K562 (cell line): ENCODE results near the gene KLRB1. TPM values are rescaled to one million over a fixed set of nuclear protein-coding genes. Genes with fewer than 3 reads are reported as not detected.

Experiments
- ATAC-seq: fragments of 200-7000 bp; cut with Tn5 transposase; 3 replicates; pipeline ENCODE4 v1.9.1; 2020; ENCODE audit warnings: moderate library complexity
- BruUV-seq: library from RNA; stranded (reverse); fragments of 400-500 nt; replicated peaks from 2 replicates; lab custom pipeline; 2021; lab: Mats Ljungman, UMichigan
- CTCF ChIA-PET: fragments of 300-600 bp; formaldehyde crosslinking; extraction: SDS; loops from one replicate; lab custom pipeline; 2021; ENCODE audit warnings: low intra/inter-chr PET ratio; lab: Yijun Ruan, JAX
- POLR2A ChIA-PET: fragments of 300-600, 350-650 bp; sonication (Branson Sonifier 250); formaldehyde crosslinking; extraction: SDS; loops from one replicate; lab custom pipeline; 2021; ENCODE audit warnings: antibody characterized with exemption, inconsistent platforms; lab: Yijun Ruan, JAX
- DNase-seq, 4 experiments: peaks; one replicate each; pipeline versions ENCODE4 v3.0.0 to v3.0.0-alpha.2; 2011 to 2018; ENCODE audit warnings: low spot score in 3 of 4, mixed read lengths in 3 of 4; ENCODE audit errors: extremely low read depth in 1 of 4
- FAIRE-seq: peaks from 2 replicates; lab custom pipeline; 2011; peaks lifted over from hg19 to GRCh38; lab: Jason Lieb, UNC
- H2AFZ ChIP-seq: 2 replicates; pipeline ENCODE4 v1.6.0; 2011; ENCODE audit warnings: low read depth, low read length, control low read depth, inconsistent platforms
- H3K27ac ChIP-seq: fragments of 200-600 bp; 3 replicates; pipeline ENCODE4 v1.8.0; 2011; ENCODE audit warnings: low read depth, mild to moderate bottlenecking, control low read depth, inconsistent platforms, low read length, moderate library complexity, mixed read lengths; ENCODE audit errors: extremely low read depth
- H3K27me3 ChIP-seq, 2 experiments: fragments of 300-600 bp in 1 of 2; 2 replicates in 1 of 2; 3 replicates in 1 of 2; pipeline versions ENCODE4 v1.6.0 to v1.8.0; 2011; ENCODE audit warnings: inconsistent platforms in 2 of 2, low read length in 2 of 2, mild to moderate bottlenecking in 1 of 2, mixed read lengths in 1 of 2, moderate library complexity in 1 of 2; ENCODE audit not compliant: control insufficient read depth in 2 of 2, insufficient read depth in 2 of 2
- H3K36me3 ChIP-seq: fragments of 300-600 bp; 3 replicates; pipeline ENCODE4 v1.8.0; 2011; ENCODE audit warnings: mild to moderate bottlenecking, low read length, inconsistent platforms; ENCODE audit not compliant: control insufficient read depth, insufficient read depth
- H3K4me1 ChIP-seq, 2 experiments: fragments of 200-600 bp in 1 of 2; replicated peaks in 1 of 2; 2 replicates in 1 of 2; 3 replicates in 1 of 2; pipeline versions ENCODE4 v1.5.1 to v1.8.0; 2011; ENCODE audit warnings: inconsistent platforms in 2 of 2, low read length in 2 of 2, mild to moderate bottlenecking in 1 of 2, mixed read lengths in 1 of 2, moderate library complexity in 1 of 2; ENCODE audit not compliant: control insufficient read depth in 2 of 2, insufficient read depth in 2 of 2
- H3K4me2 ChIP-seq: 2 replicates; pipeline ENCODE4 v1.6.1; 2011; ENCODE audit warnings: low read length, control low read depth, inconsistent platforms, mixed read lengths; ENCODE audit not compliant: insufficient read depth
- H3K4me3 ChIP-seq: fragments of 200-600 bp; sonication (generic), shearing (Covaris generic); 2 replicates; pipeline ENCODE4 v1.5.1; 2016; ENCODE audit warnings: control low read depth, inconsistent platforms
- H3K79me2 ChIP-seq: fragments of 200-600 bp; 3 replicates; pipeline ENCODE4 v1.8.0; 2011; ENCODE audit warnings: low read length, inconsistent platforms; ENCODE audit not compliant: control insufficient read depth, insufficient read depth
- H3K9ac ChIP-seq, 2 experiments: 2 replicates each; pipeline versions ENCODE4 v1.6.0 to v1.6.1; 2011; ENCODE audit warnings: low read depth in 2 of 2, low read length in 2 of 2, control low read depth in 1 of 2, inconsistent platforms in 1 of 2, mild to moderate bottlenecking in 1 of 2, mixed read lengths in 1 of 2; ENCODE audit not compliant: insufficient read depth in 1 of 2
- H3K9me1 ChIP-seq: one replicate; pipeline ENCODE4 v1.6.0; 2011; ENCODE audit warnings: inconsistent platforms, mild to moderate bottlenecking, low read length, moderate library complexity; ENCODE audit not compliant: control insufficient read depth, insufficient read depth
- H3K9me3 ChIP-seq: replicated peaks from 2 replicates; pipeline ENCODE4 v1.5.1; 2011; ENCODE audit warnings: low read depth, low read length, inconsistent platforms; ENCODE audit not compliant: control insufficient read depth, insufficient read depth
- H4K20me1 ChIP-seq: replicated peaks from 2 replicates; pipeline ENCODE4 v1.6.1; 2011; ENCODE audit warnings: low read length, inconsistent platforms, mixed read lengths; ENCODE audit not compliant: control insufficient read depth, insufficient read depth
- ARID1B ChIP-seq: fragments of 450-650 bp; IDR thresholded peaks from 2 replicates; pipeline ENCODE4 v1.6.1; 2016; ENCODE audit warnings: antibody characterized with exemption, mild to moderate bottlenecking, inconsistent platforms
- CBFA2T2 ChIP-seq: fragments of 450-650 bp; conservative IDR thresholded peaks from 2 replicates; pipeline ENCODE4 v1.6.1; 2017; ENCODE audit warnings: mild to moderate bottlenecking
- CBFA2T3 ChIP-seq: fragments of 450-650 bp; IDR thresholded peaks from 2 replicates; pipeline ENCODE4 v1.6.1; 2017
- EP300 ChIP-seq: IDR thresholded peaks from 2 replicates; pipeline ENCODE4 v1.6.1; 2012; ENCODE audit warnings: low read length, improper control_type of control experiment
- FOXA1 ChIP-seq: fragments of 450-650 bp; IDR thresholded peaks from 2 replicates; pipeline ENCODE4 v1.6.1; 2016; ENCODE audit warnings: mild to moderate bottlenecking, borderline replicate concordance
- FOXA3 ChIP-seq, 2 experiments: fragments of 450-650 bp in 1 of 2; sonication (generic) in 1 of 2; formaldehyde crosslinking; IDR thresholded peaks in 1 of 2; conservative IDR thresholded peaks in 1 of 2; 2 replicates each; pipeline versions ENCODE4 v1.4.0 to v1.8.0; 2020 to 2022; ENCODE audit warnings: mild to moderate bottlenecking in 2 of 2, missing genetic modification reagents in 1 of 2
- HSF4 ChIP-seq: fragments of 250-450 bp; sonication (Bioruptor Pico); IDR thresholded peaks from 2 replicates; pipeline ENCODE4 v2.1.2; 2022; ENCODE audit warnings: mild to moderate bottlenecking, moderate library complexity, borderline replicate concordance
- NCOR1 ChIP-seq: fragments of 450-650 bp; IDR thresholded peaks from 2 replicates; pipeline ENCODE4 v1.6.1; 2016; ENCODE audit warnings: mild to moderate bottlenecking, moderate library complexity
- POLR2A ChIP-seq: fragments of 450-650 bp; conservative IDR thresholded peaks from 2 replicates; pipeline ENCODE4 v1.6.1; 2016
- TAL1 ChIP-seq: fragments of 450-650 bp; IDR thresholded peaks from 2 replicates; pipeline ENCODE4 v1.6.1; 2016; ENCODE audit warnings: mild to moderate bottlenecking
- TEAD4 ChIP-seq, 2 experiments: sonication (generic) in 1 of 2; formaldehyde crosslinking in 1 of 2; IDR thresholded peaks; 2 replicates each; pipeline versions ENCODE4 v1.6.1 to v1.8.0; 2012 to 2022; ENCODE audit warnings: borderline replicate concordance in 1 of 2, inconsistent platforms in 1 of 2, low read length in 1 of 2, mild to moderate bottlenecking in 1 of 2, missing genetic modification reagents in 1 of 2
- TSC22D4 ChIP-seq: fragments of 450-650 bp; IDR thresholded peaks from 2 replicates; pipeline ENCODE4 v1.6.1; 2016; ENCODE audit warnings: missing genetic modification characterization, missing biosample characterization, control low read depth
- WGBS: fragments of 100-300 bp; shearing (Covaris generic); methylation state at CpG from one replicate; pipeline ENCODE4 v1.1.6; 2016; ENCODE audit warnings: low coverage, mixed read lengths; ENCODE audit not compliant: insufficient coverage; ENCODE audit errors: missing lambda C conversion rate; 5-methylcytosine and 5-hydroxymethylcytosine counted together
- in situ Hi-C: fragments of 300-500 bp; cut with MboI; formaldehyde crosslinking; loops from 4 replicates; pipeline ENCODE4 v1.15.0; 2018; ENCODE audit warnings: inconsistent platforms, mixed read lengths
- intact Hi-C: fragments of 100-400 bp; cut with micrococcal nuclease; formaldehyde crosslinking; loops from 2 replicates; pipeline ENCODE4 v1.14.2; 2022
- polyA plus RNA-seq, 8 experiments: library from polyadenylated mRNA; depleted of rRNA in 4 of 8; stranded (reverse) in 5 of 8; unstranded in 3 of 8; fragments of >200 nt; fragmentation: Nextera tagmentation in 2 of 8; fragmentation: Illumina TruSeq in 1 of 8; extraction: Ambion mirVana in 2 of 8; extraction: Trizol in 1 of 8; gene quantifications; 2 replicates each; pipeline versions ENCODE4 v1.2.1 to v1.2.3, GENCODE V29; 2011 to 2014; ENCODE audit warnings: inconsistent platforms in 1 of 8, missing spikeins in 1 of 8
- total RNA-seq, 7 experiments: library from RNA; depleted of rRNA in 6 of 7; stranded (reverse); fragments of >200 nt in 6 of 7; fragmentation: Illumina TruSeq in 2 of 7; extraction: Trizol in 2 of 7; gene quantifications; 2 replicates each; pipeline versions ENCODE4 v1.2.1 to v1.2.3, GENCODE V29; 2011 to 2021; ENCODE audit warnings: low replicate concordance in 1 of 7

The KLRB1 gene
- total and polyA plus RNA-seq, 9 of the 15 experiments (the other 6 are each of a cell fraction or from before 2014, with no cell fraction given) = not detected

GRCh38 chr12:9634969-9635754, 27.4 kb upstream of the KLRB1 start:
- Histone ChIP-seq H3K4me2 (no peak overlapping the region), H3K27me3 (no peaks in the 10 kb centered on the region), H3K9me3 (no peaks in the 10 kb centered on the region; the same call in 1 of the 2 replicates), H3K79me2 (no peaks in the 10 kb centered on the region), H3K4me1 (no peaks in the 10 kb centered on the region; a peak in 1 of 5 replicates), H3K36me3 (no peaks in the 10 kb centered on the region), H2AFZ (no peak overlapping the region), H3K9ac (no peak overlapping the region), H3K4me3 (no peak overlapping the region), H3K27ac (no peak overlapping the region), H3K9me1 (no peaks in the 10 kb centered on the region), H4K20me1 (no peaks in the 10 kb centered on the region)
- no TSS peak for BruUV-seq
- ATAC-seq (no peak), FAIRE-seq (no peak), DNase-seq (no peak)
- TF ChIP-seq TAL1 = peak; percentile 54; the same call in 1 of the 2 replicates
- TF ChIP-seq CBFA2T3 = peak; percentile 70
- peak; percentile 32; the same call in 1 of the 2 replicates for TF ChIP-seq FOXA1
- no peak for TF ChIP-seq POLR2A
- TF ChIP-seq NCOR1 = peak; percentile 14; the same call in 1 of the 2 replicates
- 0 out of 2 replicates have a peak, but pooled peaks have one; percentile 28 for TF ChIP-seq ARID1B
- peak in 1 of 2 experiments; percentile 48; a peak in 1 of 4 replicates for TF ChIP-seq FOXA3 (CRISPR knock-in tag; conservative IDR thresholded peaks at IDR 0.05 in 1 of 2, IDR thresholded peaks at IDR 0.05 in 1 of 2)
- TF ChIP-seq TEAD4 (IDR thresholded peaks at IDR 0.05; ENCODE audit: low read length) = peak; percentile 45; the same call in 1 of the 2 replicates
- no peak for TF ChIP-seq TEAD4 (CRISPR knock-in tag; IDR thresholded peaks at IDR 0.05; ENCODE audit: borderline replicate concordance)
- TF ChIP-seq TSC22D4 (tag) = no peak
- TF ChIP-seq HSF4 (CRISPR knock-in tag) = no peak
- TF ChIP-seq EP300 = 0 out of 2 replicates have a peak, but pooled peaks have one; percentile 14
- TF ChIP-seq CBFA2T2 = peak; percentile 45
- 39% methylated on average over 2 of the region's 2 CpGs for WGBS
- ChIA-PET POLR2A (no interaction called here), CTCF (interaction anchor here (0.6 kb wide), 1 partner anchor 167 kb away, joined by 3 read pairs; no protein-coding TSS in a partner anchor)
- intact Hi-C loops = loop anchor here (1.0 to 5.0 kb wide), 3 partner anchors 73 to 162 kb away; no protein-coding TSS in a partner anchor
- in situ Hi-C loops = loop anchor here (25.0 kb wide), 1 partner anchor 298 kb away; no protein-coding TSS in a partner anchor
